ENCODE data around the gene KIF16B. TPM values are rescaled to one million over a fixed set of nuclear protein-coding genes. Genes with fewer than 3 reads are reported as not detected.

Gene KIF16B
- total RNA-seq, 1 experiment from 2014 or later = 7.0 TPM

- Histone ChIP-seq H3K9me3 (ENCODE audit: control insufficient read depth in 1 of 2, insufficient read depth in 1 of 2, low read depth in 1 of 2, low read length in 2 of 2) (peaks cover 0 to 2% of the 10 kb centered on the region in 2 experiments; a peak in 1 of 4 replicates), H3K9me2 (ENCODE audit: insufficient read depth) (no peaks in the 10 kb centered on the region), H3K9ac (ENCODE audit: low read length) (no peak overlapping the region), H3K27ac (ENCODE audit: low read depth, low read length) (no peak overlapping the region), H4K20me1 (ENCODE audit: insufficient read depth) (no peaks in the 10 kb centered on the region), H3K79me2 (ENCODE audit: insufficient read depth, low read length) (no peaks in the 10 kb centered on the region), H3K36me3 (ENCODE audit: control insufficient read depth in 1 of 2, insufficient read depth in 2 of 2, low read length in 2 of 2) (no peaks in the 10 kb centered on the region), H2AFZ (ENCODE audit: low read depth, low read length, poor library complexity, severe bottlenecking) (no peak overlapping the region), H3K4me3 (replicated peaks in 1 of 2; ENCODE audit: low read depth in 1 of 2, low read length in 2 of 2) (no peak overlapping the region), H3K27me3 (ENCODE audit: insufficient read depth, low read length) (peaks cover 10% of the 10 kb centered on the region), H3K4me1 (ENCODE audit: control insufficient read depth in 1 of 2, insufficient read depth in 2 of 2, low read length in 2 of 2) (no peaks in the 10 kb centered on the region), H3K4me2 (ENCODE audit: low read length) (no peak overlapping the region)
- ChIA-PET CTCF (no interaction called here), POLR2A (no interaction called here), RAD21 (ENCODE audit: low non-redundant PET in 1 of 2, low total read pairs in 2 of 2, uncharacterized antibody in 2 of 2, unreplicated experiment in 2 of 2) (no interaction called here)
- TF ChIP-seq FOSL1 (IDR thresholded peaks at IDR 0.05; ENCODE audit: low read depth) = no peak
- no peak for TF ChIP-seq EGR1 (IDR thresholded peaks at IDR 0.05; ENCODE audit: low read depth)
- no peak for TF ChIP-seq MAX (IDR thresholded peaks at IDR 0.05)
- no peak for TF ChIP-seq EZH2phosphoT487 (IDR thresholded peaks at IDR 0.05; ENCODE audit: borderline replicate concordance)
- no peak for TF ChIP-seq POLR2AphosphoS5 (IDR thresholded peaks at IDR 0.05; ENCODE audit: low read depth, low read length)
- no peak for TF ChIP-seq ZNF274 (IDR thresholded peaks at IDR 0.05; ENCODE audit: low read depth, low read length)
- TF ChIP-seq SP1 (IDR thresholded peaks at IDR 0.05; ENCODE audit: low read depth) = no peak
- no peak for TF ChIP-seq CEBPB (IDR thresholded peaks at IDR 0.05; ENCODE audit: low read depth)
- no peak for TF ChIP-seq EZH2 (IDR thresholded peaks at IDR 0.05)
- no peak for TF ChIP-seq ZFX (IDR thresholded peaks at IDR 0.05)
- no peak for TF ChIP-seq ZBTB33 (IDR thresholded peaks at IDR 0.05; ENCODE audit: extremely low read depth, insufficient replicate concordance, low read length)
- DNase-seq (ENCODE audit: low read depth, low spot score) (no peak), ATAC-seq (no peak)
- intact Hi-C loops (cut with micrococcal nuclease) = no loop called here
- BruUV-seq (replicated peaks) = no TSS peak
Observed at GRCh38 chr20:16611817-16612216, 38.6 kb upstream of the KIF16B start.
